Measurements from ENCODE around the gene RHO.

DNA sequence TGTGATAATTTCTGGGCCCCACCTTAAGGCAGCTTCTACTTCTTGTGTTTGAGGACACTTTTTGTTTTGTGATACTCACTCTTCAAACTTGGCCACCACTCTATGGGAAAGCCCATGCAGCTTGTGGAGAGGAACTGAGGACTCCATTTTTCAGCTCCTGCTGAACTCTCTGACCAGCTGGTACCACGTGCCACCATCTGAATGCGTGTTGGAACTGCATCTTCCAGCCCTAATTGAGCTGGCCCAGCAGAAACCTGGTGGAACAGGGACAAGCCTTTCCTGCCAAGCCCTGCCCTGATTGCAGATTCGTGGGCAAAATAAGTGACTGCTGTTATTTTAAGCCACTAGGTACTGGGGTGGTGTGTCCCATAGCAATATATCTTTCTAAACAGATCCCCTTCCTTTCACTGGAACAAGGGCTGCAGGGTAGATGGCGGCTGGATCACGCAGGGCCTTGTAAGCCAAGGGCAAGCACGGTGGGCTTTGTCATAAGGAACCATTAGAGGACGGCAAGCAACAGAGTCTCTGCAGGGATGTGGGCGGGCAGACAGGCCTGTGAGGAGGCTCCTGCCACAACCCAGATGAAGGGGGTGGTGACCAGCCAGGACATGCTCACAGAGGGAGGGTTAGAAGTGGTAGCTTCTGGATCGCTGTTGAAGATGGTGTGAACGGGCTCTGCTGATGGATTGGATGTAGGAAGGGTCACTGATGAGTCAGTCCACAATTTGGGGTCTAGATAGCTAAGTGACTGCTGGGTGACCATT lies 24.0 kb downstream of the RHO start:
- TF ChIP-seq, protein P1, sequence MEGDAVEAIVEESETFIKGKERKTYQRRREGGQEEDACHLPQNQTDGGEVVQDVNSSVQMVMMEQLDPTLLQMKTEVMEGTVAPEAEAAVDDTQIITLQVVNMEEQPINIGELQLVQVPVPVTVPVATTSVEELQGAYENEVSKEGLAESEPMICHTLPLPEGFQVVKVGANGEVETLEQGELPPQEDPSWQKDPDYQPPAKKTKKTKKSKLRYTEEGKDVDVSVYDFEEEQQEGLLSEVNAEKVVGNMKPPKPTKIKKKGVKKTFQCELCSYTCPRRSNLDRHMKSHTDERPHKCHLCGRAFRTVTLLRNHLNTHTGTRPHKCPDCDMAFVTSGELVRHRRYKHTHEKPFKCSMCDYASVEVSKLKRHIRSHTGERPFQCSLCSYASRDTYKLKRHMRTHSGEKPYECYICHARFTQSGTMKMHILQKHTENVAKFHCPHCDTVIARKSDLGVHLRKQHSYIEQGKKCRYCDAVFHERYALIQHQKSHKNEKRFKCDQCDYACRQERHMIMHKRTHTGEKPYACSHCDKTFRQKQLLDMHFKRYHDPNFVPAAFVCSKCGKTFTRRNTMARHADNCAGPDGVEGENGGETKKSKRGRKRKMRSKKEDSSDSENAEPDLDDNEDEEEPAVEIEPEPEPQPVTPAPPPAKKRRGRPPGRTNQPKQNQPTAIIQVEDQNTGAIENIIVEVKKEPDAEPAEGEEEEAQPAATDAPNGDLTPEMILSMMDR (conservative IDR thresholded peaks at IDR 0.05 in 1 of 2, IDR thresholded peaks at IDR 0.05 in 1 of 2; ENCODE audit: extremely low read depth in 1 of 2, insufficient read depth in 1 of 2, low read depth in 1 of 2, low read length in 2 of 2): no peak
- no peak for TF ChIP-seq EZH2 (IDR thresholded peaks at IDR 0.05; ENCODE audit: borderline replicate concordance, low read length)
